HuH-7.5 (cell line): ENCODE data around the gene RELA.
"Not testable (repeated sequence)": the region's sequence is repeated elsewhere in the genome, so short reads cannot be mapped to it uniquely, and the experiment has no call there.

ENCODE experiments used
- DNase-seq: peaks from one replicate; pipeline ENCODE4 v3.0.0; 2011; ENCODE audit warnings: low spot score

The RELA gene

GRCh38 chr11:65672180-65672860, 9.6 kb upstream of the RELA start:
- DNase-seq = no peak

- DNase-seq = peak; percentile 30
Observed at GRCh38 chr11:65663639-65664200, 1.0 kb upstream of the RELA start.

- no peak for DNase-seq
Observed at GRCh38 chr11:65662247-65662798, 393 bp downstream of the RELA start.

- DNase-seq = no peak
Observed at GRCh38 chr11:65661599-65662246, 993 bp downstream of the RELA start.

GRCh38 chr11:65660908-65661307, 1.8 kb downstream of the RELA start:
- not testable (repeated sequence) for DNase-seq

GRCh38 chr11:65660038-65660437, 2.7 kb downstream of the RELA start:
- DNase-seq = no peak

GRCh38 chr11:65658174-65659021, 4.3 kb downstream of the RELA start:
- DNase-seq = no peak

- DNase-seq = no peak
Observed at GRCh38 chr11:65657426-65657825, 5.3 kb downstream of the RELA start.

- DNase-seq = no peak
Observed at GRCh38 chr11:65655570-65656332, 7.0 kb downstream of the RELA start.

- no peak for DNase-seq
Observed at GRCh38 chr11:65654375-65655349, 8.1 kb downstream of the RELA start.

GRCh38 chr11:65653229-65654225, 9.2 kb downstream of the RELA start:
- no peak for DNase-seq

- DNase-seq = peak; percentile 99
Observed at GRCh38 chr11:65652511-65653228, 10.0 kb downstream of the RELA start.

GRCh38 chr11:65651589-65652510, 10.9 kb downstream of the RELA start:
- no peak for DNase-seq

GRCh38 chr11:65651339-65651588, 11.5 kb downstream of the RELA start:
- no peak for DNase-seq

- no peak for DNase-seq
Observed at GRCh38 chr11:65650547-65651338, 12.0 kb downstream of the RELA start.

- no peak for DNase-seq
Observed at GRCh38 chr11:65649656-65650546, 12.8 kb downstream of the RELA start.
